Upper lobe of left lung (tissue), 6 donors: Measurements from ENCODE around the gene WNK2. TPM values are rescaled to one million over a fixed set of nuclear protein-coding genes. Genes with fewer than 3 reads are reported as not detected.
"Not testable (repeated sequence)": the region's sequence is repeated elsewhere in the genome, so short reads cannot be mapped to it uniquely, and the experiment has no call there.

Experiments
- ATAC-seq, 2 donors: fragments of 200-7000 bp; cut with Tn5 transposase; one replicate each; pipeline ENCODE4 v1.9.1; 2022; ENCODE audit warnings: mild to moderate bottlenecking in 2 of 2, moderate library complexity in 2 of 2; ENCODE audit not compliant: low FRiP score in 2 of 2
- DNase-seq, 2 donors: peaks; one replicate each; pipeline ENCODE4 v3.0.0-alpha.2; 2019 to 2020
- H3K27ac ChIP-seq, 4 donors: fragments of 200-600 bp; sonication (generic); one replicate each; pipeline ENCODE4 v1.5.1; 2016 to 2019
- H3K27me3 ChIP-seq, 4 donors: fragments of 200-600 bp; sonication (generic); one replicate each; pipeline ENCODE4 v1.5.1; 2017 to 2019
- H3K36me3 ChIP-seq, 4 donors: fragments of 200-600 bp; sonication (generic); one replicate each; pipeline ENCODE4 v1.5.1; 2016 to 2019
- H3K4me1 ChIP-seq, 4 donors: fragments of 200-600 bp; sonication (generic); one replicate each; pipeline ENCODE4 v1.5.1; 2018 to 2019
- H3K4me3 ChIP-seq, 4 donors: fragments of 200-600 bp; sonication (generic); one replicate each; pipeline ENCODE4 v1.5.1; 2017 to 2019; ENCODE audit warnings: mild to moderate bottlenecking in 2 of 4, moderate library complexity in 1 of 4
- H3K9me3 ChIP-seq, 4 donors: fragments of 200-600 bp; sonication (generic); one replicate each; pipeline ENCODE4 v1.5.1; 2018 to 2019
- CTCF ChIP-seq, 6 experiments: fragments of 450-650 bp in 4 of 6; fragments of 200-600 bp in 2 of 6; sonication (generic) in 2 of 6; IDR thresholded peaks; one replicate each; pipeline ENCODE4 v1.5.1; 2016 to 2019; ENCODE audit warnings: antibody characterized with exemption in 6 of 6
- EP300 ChIP-seq, 4 donors: sonication (generic); formaldehyde crosslinking; IDR thresholded peaks; one replicate each; pipeline ENCODE4 v1.5.1; 2017; ENCODE audit warnings: antibody characterized with exemption in 4 of 4, control low read depth in 2 of 4
- POLR2A ChIP-seq, 4 donors: fragments of 450-650 bp; IDR thresholded peaks; one replicate each; pipeline ENCODE4 v1.5.1; 2016 to 2017; ENCODE audit warnings: antibody characterized with exemption in 4 of 4, mild to moderate bottlenecking in 2 of 4
- POLR2AphosphoS5 ChIP-seq, 2 donors: sonication (generic); formaldehyde crosslinking; IDR thresholded peaks; one replicate each; pipeline ENCODE4 v1.5.1; 2017; ENCODE audit warnings: antibody characterized with exemption in 2 of 2
- WGBS, 2 donors: methylation state at CpG; one replicate each; pipeline ENCODE4 v1.1.5; 2017 to 2018; 5-methylcytosine and 5-hydroxymethylcytosine counted together
- total RNA-seq, 6 donors: library from RNA; depleted of rRNA in 4 of 6; stranded (reverse); fragments of >200 nt in 4 of 6; gene quantifications; one replicate each; pipeline versions ENCODE4 v1.1.0 to v1.2.1, GENCODE V29; 2016 to 2021
- donor health status: DM: no; HTN: no; CAD: no; lungs with moderate emphysema.
- donor health status: DM: no; HTN: yes; CAD: no; lungs with severe emphysema.

WNK2 gene
- total RNA-seq, 6 donors from 2014 or later = 1.1 to 11.5 (median 7.3) TPM

GRCh38 chr9:93320591-93321219, 136.8 kb downstream of the WNK2 start:
- 76 to 84% methylated on average over 2 to 11 of the region's 11 CpGs for WGBS, 2 donors
- no peaks in the 10 kb centered on the region for H3K4me1 ChIP-seq

GRCh38 chr9:93321220-93321610, 137.3 kb downstream of the WNK2 start:
- TF ChIP-seq POLR2AphosphoS5 (IDR thresholded peaks at IDR 0.05) = no peak
- TF ChIP-seq POLR2A (IDR thresholded peaks at IDR 0.05) = no peak
- TF ChIP-seq EP300 (IDR thresholded peaks at IDR 0.05) = no peak
- TF ChIP-seq CTCF (IDR thresholded peaks at IDR 0.05) = no peak
- no peak overlapping the region for H3K27ac ChIP-seq

More at GRCh38 chr9:93320591-93321219, 136.8 kb downstream of the WNK2 start:
- TF ChIP-seq CTCF (IDR thresholded peaks at IDR 0.05) (no peak), POLR2A (IDR thresholded peaks at IDR 0.05) (no peak), EP300 (IDR thresholded peaks at IDR 0.05) (no peak), POLR2AphosphoS5 (IDR thresholded peaks at IDR 0.05) (no peak)
- Histone ChIP-seq H3K27me3 (no peaks in the 10 kb centered on the region), H3K36me3 (no peaks in the 10 kb centered on the region), H3K4me3 (no peak overlapping the region), H3K9me3 (no peaks in the 10 kb centered on the region), H3K27ac (no peak overlapping the region)
- ATAC-seq = no peak
- DNase-seq = no peak

DNA sequence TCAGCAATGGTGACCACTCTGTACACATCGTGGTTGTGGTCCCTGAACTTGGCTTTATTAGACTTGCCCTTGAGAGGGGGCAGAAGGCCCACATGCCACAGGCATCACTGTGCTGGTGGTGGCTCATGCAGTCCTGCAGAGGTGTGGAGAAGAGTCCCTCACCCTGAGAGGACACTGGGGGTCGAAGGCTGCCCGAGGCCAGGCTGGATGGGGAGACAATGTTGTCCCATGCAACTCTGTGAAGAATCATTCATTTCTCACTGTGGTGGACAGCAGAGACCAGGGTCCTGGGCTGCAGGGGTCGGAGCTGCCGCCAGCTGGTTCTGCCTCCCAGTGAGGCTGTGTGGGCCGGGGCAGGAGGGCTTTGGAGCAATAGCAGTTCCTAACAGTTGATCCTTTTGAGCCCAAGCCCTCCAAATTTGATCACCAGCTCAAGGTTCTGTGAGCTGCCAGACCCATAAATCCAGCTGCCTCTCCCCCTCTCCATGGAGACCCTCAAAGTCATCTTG, 139.6 kb downstream of the WNK2 start:
- H3K36me3 ChIP-seq, H3K27ac ChIP-seq, DNase-seq, H3K27me3 ChIP-seq, H3K9me3 ChIP-seq, ATAC-seq, H3K4me3 ChIP-seq, H3K4me1 ChIP-seq: not testable (repeated sequence)
- WGBS, 2 donors = 91 to 93% methylated on average over 3 to 6 of the region's 6 CpGs

More at GRCh38 chr9:93321220-93321610, 137.3 kb downstream of the WNK2 start:
- WGBS, 2 donors = 95 to 96% methylated on average over 4 to 10 of the region's 10 CpGs
- Histone ChIP-seq H3K36me3 (no peaks in the 10 kb centered on the region), H3K27me3 (no peaks in the 10 kb centered on the region), H3K4me1 (no peaks in the 10 kb centered on the region), H3K9me3 (no peaks in the 10 kb centered on the region), H3K4me3 (no peak overlapping the region)
- no peak for DNase-seq
- ATAC-seq = no peak

DNA sequence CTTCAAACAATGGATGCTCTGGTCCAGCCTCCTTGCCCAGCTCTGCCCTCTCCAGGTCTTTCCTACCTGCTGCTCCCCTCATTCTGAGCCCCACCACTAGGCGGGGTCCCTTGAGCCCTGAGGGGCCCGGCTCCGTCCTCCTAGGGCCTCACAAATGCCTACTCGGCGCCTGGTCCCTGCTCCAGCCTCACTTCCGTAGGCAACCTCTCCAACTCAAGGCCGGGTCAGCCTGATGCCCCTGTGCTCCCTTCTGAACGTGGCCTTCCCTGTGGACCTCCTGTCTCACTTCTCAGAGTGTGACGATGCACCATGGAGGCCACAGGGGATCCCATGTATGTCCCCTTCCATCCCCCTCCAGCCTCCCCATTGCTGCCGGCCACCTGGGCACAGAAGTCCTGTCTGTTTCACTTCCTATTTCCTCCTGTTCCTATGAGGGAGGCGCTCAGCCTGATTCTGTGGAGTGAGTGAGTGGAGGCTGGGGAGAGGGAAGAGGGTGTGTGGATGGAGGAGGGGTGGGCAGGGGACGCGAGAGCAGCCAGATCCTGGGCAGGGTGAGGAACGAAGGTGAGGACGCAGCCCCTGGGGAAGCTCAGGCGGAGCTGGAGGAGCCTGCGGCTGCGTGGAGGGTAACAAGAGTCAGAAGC, 140.4 kb downstream of the WNK2 start:
- Histone ChIP-seq H3K27me3 (no peaks in the 10 kb centered on the region), H3K27ac (no peak overlapping the region), H3K4me1 (no peaks in the 10 kb centered on the region), H3K9me3 (no peaks in the 10 kb centered on the region), H3K4me3 (no peak overlapping the region), H3K36me3 (no peaks in the 10 kb centered on the region)
- ATAC-seq (no peak), DNase-seq (no peak)
- whole genome bisulfite sequencing, 2 donors = 82 to 85% methylated on average over 18 of the region's 18 CpGs
- TF ChIP-seq POLR2AphosphoS5 (IDR thresholded peaks at IDR 0.05) (no peak), CTCF (IDR thresholded peaks at IDR 0.05) (no peak), POLR2A (IDR thresholded peaks at IDR 0.05) (no peak), EP300 (IDR thresholded peaks at IDR 0.05) (no peak)

- Histone ChIP-seq H3K36me3 (no peaks in the 10 kb centered on the region), H3K4me1 (no peaks in the 10 kb centered on the region), H3K27me3 (no peaks in the 10 kb centered on the region), H3K27ac (no peak overlapping the region), H3K4me3 (no peak overlapping the region), H3K9me3 (no peaks in the 10 kb centered on the region)
- no peak for DNase-seq
- no peak for ATAC-seq
- TF ChIP-seq CTCF (IDR thresholded peaks at IDR 0.05) = no peak
- no peak for TF ChIP-seq POLR2AphosphoS5 (IDR thresholded peaks at IDR 0.05)
- TF ChIP-seq EP300 (IDR thresholded peaks at IDR 0.05) = no peak
- TF ChIP-seq POLR2A (IDR thresholded peaks at IDR 0.05) = no peak
- WGBS, 2 donors = 85 to 94% methylated on average over 8 to 14 of the region's 22 CpGs
Measured at GRCh38 chr9:93325307-93326035, 141.5 kb downstream of the WNK2 start.
